Mesendoderm (in vitro differentiated cells): ENCODE results near the gene DMXL2.
"Not testable (repeated sequence)": the region's sequence is repeated elsewhere in the genome, so short reads cannot be mapped to it uniquely, and the experiment has no call there.

Experiments
- DNase-seq: peaks from one replicate; pipeline ENCODE4 v3.0.0; 2013
- H2AK5ac ChIP-seq: 2 replicates; pipeline ENCODE4 v1.6.1; 2013; ENCODE audit warnings: low read length, inconsistent platforms
- H2BK120ac ChIP-seq: 2 replicates; pipeline ENCODE4 v1.6.1; 2013; ENCODE audit warnings: low read depth, mild to moderate bottlenecking, low read length, moderate library complexity, mixed read lengths
- H2BK15ac ChIP-seq: replicated peaks from 2 replicates; pipeline ENCODE4 v1.6.1; 2013; ENCODE audit warnings: low read depth, mild to moderate bottlenecking, moderate library complexity
- H2BK5ac ChIP-seq: 2 replicates; pipeline ENCODE4 v1.6.1; 2013; ENCODE audit warnings: low read length, inconsistent platforms
- H3K18ac ChIP-seq: 2 replicates; pipeline ENCODE4 v1.6.1; 2013; ENCODE audit warnings: mild to moderate bottlenecking, low read length, mixed read lengths
- H3K23ac ChIP-seq: one replicate; pipeline ENCODE4 v1.6.1; 2013; ENCODE audit warnings: low read length
- H3K27ac ChIP-seq: 2 replicates; pipeline ENCODE4 v1.5.1; 2013; ENCODE audit warnings: low read depth, mild to moderate bottlenecking, inconsistent platforms, low read length, moderate library complexity
- H3K27me3 ChIP-seq: 2 replicates; pipeline ENCODE4 v1.6.1; 2013; ENCODE audit warnings: low read length, control low read depth, mild to moderate bottlenecking, inconsistent platforms; ENCODE audit not compliant: insufficient read depth, poor library complexity
- H3K36me3 ChIP-seq: 2 replicates; pipeline ENCODE4 v1.6.1; 2013; ENCODE audit warnings: low read length, inconsistent platforms; ENCODE audit not compliant: control insufficient read depth, insufficient read depth
- H3K4ac ChIP-seq: one replicate; pipeline ENCODE4 v1.6.1; 2013; ENCODE audit warnings: low read depth, mild to moderate bottlenecking, low read length, moderate library complexity
- H3K4me1 ChIP-seq: 2 replicates; pipeline ENCODE4 v1.6.1; 2013; ENCODE audit warnings: low read depth, low read length, inconsistent platforms; ENCODE audit not compliant: control insufficient read depth
- H3K4me2 ChIP-seq: 2 replicates; pipeline ENCODE4 v1.6.1; 2013; ENCODE audit warnings: low read length
- H3K4me3 ChIP-seq: 2 replicates; pipeline ENCODE4 v1.5.1; 2013; ENCODE audit warnings: mild to moderate bottlenecking, low read length
- H3K56ac ChIP-seq: one replicate; pipeline ENCODE4 v1.6.1; 2013; ENCODE audit warnings: low read length
- H3K79me1 ChIP-seq: 2 replicates; pipeline ENCODE4 v1.6.1; 2013; ENCODE audit warnings: low read length, inconsistent platforms
- H3K79me2 ChIP-seq: 2 replicates; pipeline ENCODE4 v1.6.1; 2013; ENCODE audit warnings: mild to moderate bottlenecking, low read length; ENCODE audit not compliant: control insufficient read depth, insufficient read depth
- H3K9ac ChIP-seq: 2 replicates; pipeline ENCODE4 v1.6.1; 2013; ENCODE audit warnings: low read length, inconsistent platforms
- H4K5ac ChIP-seq: one replicate; pipeline ENCODE4 v1.6.1; 2013; ENCODE audit warnings: low read length
- H4K8ac ChIP-seq: one replicate; pipeline ENCODE4 v1.6.1; 2013; ENCODE audit warnings: low read depth, mild to moderate bottlenecking, control low read depth, low read length, moderate library complexity
- WGBS: extraction: QIAGEN DNeasy Blood & Tissue Kit; methylation state at CpG from one replicate; pipeline ENCODE4 v1.1.7; 2013; ENCODE audit warnings: low lambda C conversion rate, missing lambda C conversion rate; ENCODE audit not compliant: insufficient coverage; ENCODE audit errors: extremely low coverage; 5-methylcytosine and 5-hydroxymethylcytosine counted together

DMXL2 gene

GRCh38 chr15:51648643-51649042 is 26.1 kb upstream of the DMXL2 start:
- not testable (repeated sequence) for H3K36me3 ChIP-seq, H2BK5ac ChIP-seq

DNA sequence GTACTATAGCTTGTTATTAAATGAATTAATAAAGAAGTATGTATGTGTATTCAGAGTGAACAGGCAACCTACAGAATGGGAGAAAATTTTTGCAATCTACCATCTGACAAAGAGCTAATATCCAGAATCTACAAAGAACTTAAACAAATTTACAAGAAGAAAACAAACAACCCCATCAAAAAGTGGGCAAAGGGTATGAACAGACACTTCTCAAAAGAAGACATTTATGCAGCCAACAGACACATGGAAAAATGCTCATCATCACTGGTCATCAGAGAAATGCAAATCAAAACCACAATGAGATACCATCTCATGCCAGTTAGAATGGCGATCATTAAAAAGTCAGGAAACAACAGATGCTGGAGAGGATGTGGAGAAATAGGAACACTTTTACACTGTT is 25.5 kb upstream of the DMXL2 start:
- H3K79me2 ChIP-seq, H3K4me3 ChIP-seq, H3K4me1 ChIP-seq, H2BK15ac ChIP-seq, H3K36me3 ChIP-seq, H3K4ac ChIP-seq, H2BK120ac ChIP-seq, H3K23ac ChIP-seq, H3K4me2 ChIP-seq, H4K8ac ChIP-seq, H3K56ac ChIP-seq, H3K27me3 ChIP-seq, DNase-seq, H3K18ac ChIP-seq, H3K27ac ChIP-seq, H4K5ac ChIP-seq, H2AK5ac ChIP-seq, H3K9ac ChIP-seq, H3K79me1 ChIP-seq, H2BK5ac ChIP-seq: not testable (repeated sequence)
- WGBS = no CpG with 5 or more reads among the region's 1 CpG

More at GRCh38 chr15:51648643-51649042, 26.1 kb upstream of the DMXL2 start:
- H2BK15ac ChIP-seq, H3K23ac ChIP-seq, DNase-seq, H3K79me1 ChIP-seq, H3K79me2 ChIP-seq, H3K56ac ChIP-seq, H3K4me3 ChIP-seq, H3K18ac ChIP-seq, H4K5ac ChIP-seq, H3K4ac ChIP-seq, H4K8ac ChIP-seq, H3K27me3 ChIP-seq, H2BK120ac ChIP-seq, H3K4me2 ChIP-seq, H2AK5ac ChIP-seq, H3K4me1 ChIP-seq, H3K27ac ChIP-seq, H3K9ac ChIP-seq: not testable (repeated sequence)
- no CpG with 5 or more reads among the region's 4 CpGs for WGBS

DNA sequence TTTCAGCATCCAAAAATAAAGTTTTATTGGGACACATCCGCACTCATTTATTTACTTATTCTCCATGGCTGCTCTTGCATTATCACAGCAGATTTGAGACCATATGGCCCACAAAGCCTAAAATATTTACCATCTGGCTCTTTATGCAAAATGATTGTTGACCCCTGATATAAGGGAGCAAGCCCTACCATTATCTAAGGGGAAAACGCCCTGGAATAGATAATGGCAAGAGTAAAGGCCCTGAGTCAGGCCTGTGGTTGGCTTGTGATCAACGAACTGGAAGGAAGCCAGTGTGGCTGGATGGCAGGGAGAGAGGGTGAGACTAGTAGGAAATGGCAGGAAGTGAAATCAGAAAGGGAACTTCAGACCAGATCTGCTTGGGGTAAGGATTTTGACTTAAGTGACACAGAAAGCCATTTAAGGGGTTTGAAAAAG is 24.6 kb upstream of the DMXL2 start:
- Histone ChIP-seq H4K5ac (no peak overlapping the region), H3K4me3 (no peak overlapping the region), H3K4me1 (no peaks in the 10 kb centered on the region), H3K4ac (no peak overlapping the region), H3K27ac (no peak overlapping the region), H2BK5ac (no peak overlapping the region), H3K9ac (no peak overlapping the region), H3K79me2 (no peaks in the 10 kb centered on the region), H3K27me3 (no peaks in the 10 kb centered on the region), H4K8ac (no peak overlapping the region), H3K18ac (no peak overlapping the region), H3K23ac (no peak overlapping the region), H3K36me3 (no peaks in the 10 kb centered on the region), H3K56ac (no peak overlapping the region), H2BK15ac (no peak overlapping the region), H3K4me2 (no peak overlapping the region), H3K79me1 (no peaks in the 10 kb centered on the region), H2AK5ac (no peak overlapping the region), H2BK120ac (no peak overlapping the region)
- DNase-seq = no peak
- no CpG with 5 or more reads among the region's 3 CpGs for WGBS

DNA sequence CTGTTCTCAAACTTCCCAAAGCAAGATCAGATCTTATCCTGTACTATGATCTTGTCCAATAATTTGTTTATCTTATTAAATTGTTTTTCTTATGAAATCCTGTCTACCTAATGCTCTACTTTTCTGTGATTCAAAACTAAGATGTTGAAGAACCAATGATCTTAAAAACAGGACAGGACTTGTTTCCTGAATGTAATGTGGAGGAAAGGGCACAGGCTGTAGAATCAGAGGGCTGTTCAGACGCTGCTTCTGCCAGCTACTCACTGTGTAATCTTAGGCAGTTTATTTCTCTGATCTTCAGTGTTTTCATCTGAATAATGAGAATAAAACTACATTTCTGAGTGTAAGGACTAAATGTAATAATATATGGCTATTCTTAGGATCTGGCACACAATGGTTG is 20.1 kb upstream of the DMXL2 start:
- H2BK5ac ChIP-seq = no peak overlapping the region
- H3K4ac ChIP-seq = no peak overlapping the region
- no peaks in the 10 kb centered on the region for H3K79me2 ChIP-seq
- no CpG with 5 or more reads among the region's 1 CpG for WGBS
- no peak overlapping the region for H2AK5ac ChIP-seq
- H3K27me3 ChIP-seq = no peaks in the 10 kb centered on the region
- no peak overlapping the region for H3K27ac ChIP-seq
- no peak overlapping the region for H3K4me3 ChIP-seq
- no peaks in the 10 kb centered on the region for H3K36me3 ChIP-seq
- no peak overlapping the region for H3K4me2 ChIP-seq
- no peak overlapping the region for H3K56ac ChIP-seq
- H3K23ac ChIP-seq = no peak overlapping the region
- no peak overlapping the region for H2BK120ac ChIP-seq
- H4K5ac ChIP-seq = no peak overlapping the region
- no peak for DNase-seq
- H2BK15ac ChIP-seq = no peak overlapping the region
- H4K8ac ChIP-seq = no peak overlapping the region
- no peak overlapping the region for H3K9ac ChIP-seq
- no peaks in the 10 kb centered on the region for H3K79me1 ChIP-seq
- H3K18ac ChIP-seq = no peak overlapping the region
- no peaks in the 10 kb centered on the region for H3K4me1 ChIP-seq

GRCh38 chr15:51641490-51642130 is 19.0 kb upstream of the DMXL2 start:
- WGBS = no CpG with 5 or more reads among the region's 4 CpGs
- Histone ChIP-seq H2BK5ac (no peak overlapping the region), H3K4me3 (no peak overlapping the region), H3K4me2 (no peak overlapping the region), H3K23ac (no peak overlapping the region), H3K56ac (no peak overlapping the region), H2BK120ac (no peak overlapping the region), H2BK15ac (no peak overlapping the region), H3K79me2 (no peaks in the 10 kb centered on the region), H3K4me1 (no peaks in the 10 kb centered on the region), H3K18ac (no peak overlapping the region), H3K27ac (no peak overlapping the region), H3K36me3 (no peaks in the 10 kb centered on the region), H4K8ac (no peak overlapping the region), H3K4ac (no peak overlapping the region), H4K5ac (no peak overlapping the region), H3K27me3 (no peaks in the 10 kb centered on the region), H3K9ac (no peak overlapping the region), H2AK5ac (no peak overlapping the region), H3K79me1 (no peaks in the 10 kb centered on the region)
- DNase-seq = no peak

GRCh38 chr15:51634591-51635198 is 12.1 kb upstream of the DMXL2 start:
- no peak for DNase-seq
- no CpG with 5 or more reads among the region's 3 CpGs for WGBS
- no peak overlapping the region for H2BK120ac ChIP-seq
- H3K27me3 ChIP-seq = no peaks in the 10 kb centered on the region
- no peak overlapping the region for H3K23ac ChIP-seq
- no peak overlapping the region for H3K4ac ChIP-seq
- H3K4me1 ChIP-seq = no peaks in the 10 kb centered on the region
- H4K8ac ChIP-seq = no peak overlapping the region
- no peak overlapping the region for H2BK5ac ChIP-seq
- H3K4me2 ChIP-seq = no peak overlapping the region
- H2BK15ac ChIP-seq = no peak overlapping the region
- no peaks in the 10 kb centered on the region for H3K36me3 ChIP-seq
- no peaks in the 10 kb centered on the region for H3K79me2 ChIP-seq
- no peaks in the 10 kb centered on the region for H3K79me1 ChIP-seq
- no peak overlapping the region for H2AK5ac ChIP-seq
- H3K27ac ChIP-seq = no peak overlapping the region
- no peak overlapping the region for H3K9ac ChIP-seq
- no peak overlapping the region for H3K56ac ChIP-seq
- no peak overlapping the region for H3K4me3 ChIP-seq
- no peak overlapping the region for H3K18ac ChIP-seq
- no peak overlapping the region for H4K5ac ChIP-seq
